ENCODE data around the gene NSMF. TPM values are rescaled to one million over a fixed set of nuclear protein-coding genes. Genes with fewer than 3 reads are reported as not detected.

NSMF gene
- total and polyA plus RNA-seq, 2 donors (not counting 3 experiments of a cell fraction or from before 2014, with no cell fraction given): 43.3 to 53.7 TPM

GRCh38 chr9:137428311-137428630 lies 30.9 kb downstream of the NSMF start:
- CTCF ChIA-PET: no interaction called here
- POLR2A ChIA-PET: no interaction called here
- Histone ChIP-seq H3K36me3 (ENCODE audit: control insufficient read depth in 2 of 2, extremely low read depth in 1 of 2, insufficient read depth in 2 of 2, low read length in 2 of 2) (no peaks in the 10 kb centered on the region), H3K79me2 (ENCODE audit: control insufficient read depth, insufficient read depth, low read length) (no peaks in the 10 kb centered on the region), H3K27ac (ENCODE audit: insufficient read depth, low read depth, low read length) (no peak overlapping the region), H3K9me3 (replicated peaks; ENCODE audit: control insufficient read depth, insufficient read depth, low read length) (no peaks in the 10 kb centered on the region), H3K4me2 (ENCODE audit: insufficient read depth, low read length) (no peak overlapping the region), H3K27me3 (ENCODE audit: control insufficient read depth in 2 of 2, insufficient read depth in 2 of 2, low read length in 2 of 2) (no peaks in the 10 kb centered on the region), H4K20me1 (replicated peaks; ENCODE audit: control insufficient read depth, extremely low read depth, insufficient read depth, low read length) (no peaks in the 10 kb centered on the region), H3K9ac (replicated peaks; ENCODE audit: extremely low read depth, insufficient read depth, low read length) (no peak overlapping the region), H3K4me3 (replicated peaks in 1 of 3; ENCODE audit: insufficient read depth in 1 of 3, low read depth in 1 of 3, low read length in 3 of 3) (no peak overlapping the region), H3K4me1 (ENCODE audit: control insufficient read depth, extremely low read depth, insufficient read depth, low read length) (peaks cover 4% of the 10 kb centered on the region), H3K9me1 (replicated peaks; ENCODE audit: control insufficient read depth, extremely low read depth, insufficient read depth, low read length) (no peaks in the 10 kb centered on the region), H2AFZ (ENCODE audit: low read depth, low read length) (no peak overlapping the region)
- FAIRE-seq (no peak), DNase-seq (ENCODE audit: low read depth, low spot score) (no peak)
- TF ChIP-seq POLR2AphosphoS5 (IDR thresholded peaks at IDR 0.05; ENCODE audit: insufficient read depth, low read depth, low read length): no peak
- TF ChIP-seq GATA2 (IDR thresholded peaks at IDR 0.05; ENCODE audit: insufficient read depth, insufficient read length, low read depth, low read length): no peak
- no peak for TF ChIP-seq MAX (IDR thresholded peaks at IDR 0.05; ENCODE audit: insufficient read depth, insufficient read length)
- TF ChIP-seq POLR2A (IDR thresholded peaks at IDR 0.05; ENCODE audit: low read depth, low read length): no peak
- no peak for TF ChIP-seq FOS (IDR thresholded peaks at IDR 0.05; ENCODE audit: borderline replicate concordance, insufficient read depth, low read length)
- no peak for TF ChIP-seq EZH2 (IDR thresholded peaks at IDR 0.05; ENCODE audit: borderline replicate concordance, low read depth, low read length, severe bottlenecking)
- TF ChIP-seq JUN (IDR thresholded peaks at IDR 0.05; ENCODE audit: borderline replicate concordance, insufficient read depth, insufficient read length, low read depth): no peak
- no peak for TF ChIP-seq CTCF (IDR thresholded peaks at IDR 0.05; ENCODE audit: extremely low read depth in 1 of 2, insufficient read depth in 1 of 2, low read depth in 1 of 2, low read length in 2 of 2)
- intact Hi-C loops (cut with micrococcal nuclease): loop anchor here (10.0 kb wide), 1 partner anchor 97 kb away; no protein-coding TSS in a partner anchor
- no TSS peak for BruUV-seq (replicated peaks)
- dilution Hi-C loops (cut with MboI; ENCODE audit: extremely low pct_ligation_motif_present, low sequenced_read_pairs): no loop called here
